Neural cell (in vitro differentiated cells): ENCODE data around the gene FABP6. TPM values are rescaled to one million over a fixed set of nuclear protein-coding genes. Genes with fewer than 3 reads are reported as not detected.

Experiments
- H2AFZ ChIP-seq: fragments of 200-600, 300-800 bp; sonication (generic), shearing (Covaris generic); 2 replicates; pipeline ENCODE4 v1.6.0; 2014; ENCODE audit warnings: low read depth, mild to moderate bottlenecking, antibody characterized with exemption, low read length, moderate library complexity
- H3F3A ChIP-seq: fragments of 200-600 bp; shearing (Covaris generic); 2 replicates; pipeline ENCODE4 v1.6.1; 2016; ENCODE audit warnings: mild to moderate bottlenecking, moderate library complexity, mixed read lengths, antibody characterized with exemption, low read length; ENCODE audit not compliant: insufficient read depth, poor library complexity, severe bottlenecking
- H3K27ac ChIP-seq: fragments of 200-600, 300-800 bp; sonication (generic), shearing (Covaris generic); 2 replicates; pipeline ENCODE4 v1.5.1; 2014; ENCODE audit warnings: mild to moderate bottlenecking, low read length, moderate library complexity
- H3K27me3 ChIP-seq: fragments of 300-800, 200-600 bp; sonication (generic), shearing (Covaris generic); 2 replicates; pipeline ENCODE4 v1.6.0; 2014; ENCODE audit warnings: mild to moderate bottlenecking, low read depth, low read length, moderate library complexity; ENCODE audit not compliant: insufficient read depth
- H3K36me3 ChIP-seq: fragments of 300-800, 200-600 bp; sonication (generic), shearing (Covaris generic); 2 replicates; pipeline ENCODE4 v1.5.1; 2014; ENCODE audit warnings: mild to moderate bottlenecking, antibody characterized with exemption, low read length, moderate library complexity; ENCODE audit not compliant: insufficient read depth
- H3K4me2 ChIP-seq: fragments of 300-800, 200-600 bp; sonication (generic), shearing (Covaris generic); 2 replicates; pipeline ENCODE4 v1.6.0; 2014; ENCODE audit warnings: mild to moderate bottlenecking, low read length
- H3K4me3 ChIP-seq: fragments of 300-800, 200-600 bp; sonication (generic), shearing (Covaris generic); 2 replicates; pipeline ENCODE4 v1.5.1; 2014; ENCODE audit warnings: mild to moderate bottlenecking, low read length, moderate library complexity
- H3K79me2 ChIP-seq: fragments of 200-600 bp; shearing (Covaris generic); replicated peaks from 2 replicates; pipeline ENCODE4 v1.6.0; 2014; ENCODE audit warnings: mild to moderate bottlenecking, low read length, moderate library complexity; ENCODE audit not compliant: insufficient read depth
- H3K9ac ChIP-seq: fragments of 300-800, 200-600 bp; sonication (generic), shearing (Covaris generic); 2 replicates; pipeline ENCODE4 v1.6.1; 2016; ENCODE audit warnings: mild to moderate bottlenecking, low read length, mixed read lengths
- H3K9me2 ChIP-seq: fragments of 200-600 bp; shearing (Covaris generic); 2 replicates; pipeline ENCODE4 v1.6.1; 2016; ENCODE audit warnings: mild to moderate bottlenecking, low read length, mixed read lengths; ENCODE audit not compliant: insufficient read depth
- H3K9me3 ChIP-seq: fragments of 200-600, 300-800 bp; sonication (generic), shearing (Covaris generic); 2 replicates; pipeline ENCODE4 v1.6.1; 2016; ENCODE audit warnings: mild to moderate bottlenecking, mixed run types, low read length, moderate library complexity, mixed read lengths
- H4K20me1 ChIP-seq: fragments of 200-600 bp; shearing (Covaris generic); 2 replicates; pipeline ENCODE4 v1.6.1; 2016; ENCODE audit warnings: mild to moderate bottlenecking, mixed run types; ENCODE audit not compliant: insufficient read depth
- CTCF ChIP-seq: fragments of 450-650 bp; IDR thresholded peaks from 2 replicates; pipeline ENCODE4 v1.5.1; 2014; ENCODE audit warnings: antibody characterized with exemption, mild to moderate bottlenecking, moderate library complexity; ENCODE audit not compliant: poor library complexity, severe bottlenecking
- EP300 ChIP-seq: fragments of 450-650 bp; conservative IDR thresholded peaks from 2 replicates; pipeline ENCODE4 v1.6.1; 2014; ENCODE audit warnings: antibody characterized with exemption, mild to moderate bottlenecking, moderate library complexity; ENCODE audit not compliant: poor library complexity, severe bottlenecking
- EZH2 ChIP-seq: fragments of 200-600, 300-800 bp; shearing (Covaris generic), sonication (generic); IDR thresholded peaks from 2 replicates; pipeline ENCODE4 v1.6.1; 2014; ENCODE audit warnings: antibody characterized with exemption, low read length, borderline replicate concordance, mild to moderate bottlenecking; ENCODE audit not compliant: insufficient read depth, poor library complexity, severe bottlenecking
- MXI1 ChIP-seq: fragments of 450-650 bp; conservative IDR thresholded peaks from 2 replicates; pipeline ENCODE4 v1.6.1; 2014; ENCODE audit warnings: antibody characterized with exemption, mild to moderate bottlenecking; ENCODE audit not compliant: poor library complexity, severe bottlenecking
- POLR2AphosphoS5 ChIP-seq: IDR thresholded peaks from 2 replicates; pipeline ENCODE4 v1.6.1; 2012
- RAD21 ChIP-seq: fragments of 450-650 bp; conservative IDR thresholded peaks from 2 replicates; pipeline ENCODE4 v1.6.1; 2014; ENCODE audit warnings: antibody characterized with exemption, mild to moderate bottlenecking, moderate library complexity
- REST ChIP-seq: IDR thresholded peaks from 2 replicates; pipeline ENCODE4 v1.6.1; 2012; ENCODE audit warnings: borderline replicate concordance
- SMC3 ChIP-seq: fragments of 450-650 bp; conservative IDR thresholded peaks from 2 replicates; pipeline ENCODE4 v1.6.1; 2014; ENCODE audit warnings: antibody characterized with exemption, mild to moderate bottlenecking, moderate library complexity; ENCODE audit not compliant: poor library complexity
- TAF1 ChIP-seq: IDR thresholded peaks from 2 replicates; pipeline ENCODE4 v1.6.1; 2012; ENCODE audit warnings: low read depth
- polyA plus RNA-seq: library from polyadenylated mRNA; depleted of rRNA; stranded (reverse); fragments of >200 nt; gene quantifications from 2 replicates; pipeline ENCODE4 v1.2.3, GENCODE V29; 2014

Gene FABP6
- polyA plus RNA-seq, 1 donor from 2014 or later: 3.6 TPM

- Histone ChIP-seq H3K79me2 (no peaks in the 10 kb centered on the region), H3K4me3 (no peak overlapping the region), H3K9ac (no peak overlapping the region), H3K4me2 (no peak overlapping the region), H3K9me2 (no peaks in the 10 kb centered on the region), H3K27ac (no peak overlapping the region), H3K9me3 (no peaks in the 10 kb centered on the region), H3K27me3 (no peaks in the 10 kb centered on the region), H3K36me3 (no peaks in the 10 kb centered on the region), H4K20me1 (no peaks in the 10 kb centered on the region), H2AFZ (no peak overlapping the region), H3F3A (no peaks in the 10 kb centered on the region)
- no peak for TF ChIP-seq RAD21
- no peak for TF ChIP-seq SMC3
- no peak for TF ChIP-seq REST
- TF ChIP-seq EZH2: no peak
- TF ChIP-seq TAF1: no peak
- no peak for TF ChIP-seq EP300
- TF ChIP-seq MXI1: no peak
- TF ChIP-seq POLR2AphosphoS5: no peak
- no peak for TF ChIP-seq CTCF
Observed at GRCh38 chr5:160272889-160273288, 43.6 kb downstream of the FABP6 start.

GRCh38 chr5:160274483-160274931 is 45.2 kb downstream of the FABP6 start:
- Histone ChIP-seq H3K27ac (no peak overlapping the region), H3K4me3 (no peak overlapping the region), H3K9me3 (no peaks in the 10 kb centered on the region), H3K9ac (no peak overlapping the region), H3F3A (no peaks in the 10 kb centered on the region), H3K79me2 (no peaks in the 10 kb centered on the region), H4K20me1 (no peaks in the 10 kb centered on the region), H2AFZ (no peak overlapping the region), H3K4me2 (no peak overlapping the region), H3K9me2 (no peaks in the 10 kb centered on the region), H3K36me3 (no peaks in the 10 kb centered on the region), H3K27me3 (no peaks in the 10 kb centered on the region)
- TF ChIP-seq TAF1 (no peak), SMC3 (no peak), EZH2 (no peak), EP300 (no peak), RAD21 (no peak), MXI1 (no peak)

- no peaks in the 10 kb centered on the region for H3F3A ChIP-seq
- no peak overlapping the region for H3K4me2 ChIP-seq
- no peaks in the 10 kb centered on the region for H3K36me3 ChIP-seq
- no peak overlapping the region for H3K9ac ChIP-seq
- no peaks in the 10 kb centered on the region for H4K20me1 ChIP-seq
- no peak for TF ChIP-seq EP300
- TF ChIP-seq SMC3: no peak
- no peak for TF ChIP-seq POLR2AphosphoS5
- no peak for TF ChIP-seq TAF1
- no peak for TF ChIP-seq REST
- no peak for TF ChIP-seq EZH2
- TF ChIP-seq RAD21: no peak
- no peaks in the 10 kb centered on the region for H3K79me2 ChIP-seq
- no peak overlapping the region for H2AFZ ChIP-seq
- H3K9me3 ChIP-seq: no peaks in the 10 kb centered on the region
- H3K27me3 ChIP-seq: no peaks in the 10 kb centered on the region
- no peak overlapping the region for H3K27ac ChIP-seq
- no peaks in the 10 kb centered on the region for H3K9me2 ChIP-seq
- no peak overlapping the region for H3K4me3 ChIP-seq
Observed at GRCh38 chr5:160278343-160278742, 49.0 kb downstream of the FABP6 start.
